ENCODE measurements around the gene PPP2R5C.
"Not testable (repeated sequence)": the region's sequence is repeated elsewhere in the genome, so short reads cannot be mapped to it uniquely, and the experiment has no call there.

PPP2R5C gene

GRCh38 chr14:101971458-101971857 is 209.9 kb downstream of the PPP2R5C start:
- not testable (repeated sequence) for H2BK12ac ChIP-seq (ENCODE audit: low read length in 2 of 2); H3K18ac ChIP-seq (ENCODE audit: low read depth in 1 of 2, low read length in 2 of 2); H2AK5ac ChIP-seq (ENCODE audit: low read length, severe bottlenecking); H3K14ac ChIP-seq (ENCODE audit: low read length in 2 of 2); H2BK5ac ChIP-seq (ENCODE audit: low read depth, low read length, poor library complexity, severe bottlenecking); H4K91ac ChIP-seq (ENCODE audit: low read length); H3K4ac ChIP-seq (ENCODE audit: low read depth in 1 of 2, low read length in 2 of 2); H2BK120ac ChIP-seq (ENCODE audit: low read depth, low read length); H2AFZ ChIP-seq (ENCODE audit: low read depth, low read length); H3K9me3 ChIP-seq (ENCODE audit: control insufficient read depth, low read length); H4K8ac ChIP-seq (ENCODE audit: low read length); H3K79me1 ChIP-seq (replicated peaks; ENCODE audit: low read length, poor library complexity, severe bottlenecking); H2BK15ac ChIP-seq (ENCODE audit: low read depth, poor library complexity, severe bottlenecking); H3K27me3 ChIP-seq (ENCODE audit: control insufficient read depth in 1 of 2, insufficient read depth in 1 of 2, low read length in 2 of 2); H3K23ac ChIP-seq (ENCODE audit: low read length in 2 of 2); H3K4me2 ChIP-seq (ENCODE audit: low read length, poor library complexity, severe bottlenecking); DNase-seq
- Histone ChIP-seq H3K4me1 (ENCODE audit: control insufficient read depth, insufficient read depth, low read depth, low read length) (peaks cover 35% of the 10 kb centered on the region), H3K4me3 (ENCODE audit: insufficient read depth in 1 of 2, low read depth in 1 of 2, low read length in 2 of 2) (peak overlapping the region in 1 of 2 experiments; percentile 58), H3K9ac (ENCODE audit: low read length) (peak overlapping the region; percentile 85), H3K36me3 (ENCODE audit: control insufficient read depth in 1 of 2, insufficient read depth in 2 of 2, low read depth in 1 of 2, low read length in 2 of 2) (peaks cover 17 to 34% of the 10 kb centered on the region in 2 experiments), H3K27ac (ENCODE audit: low read length, poor library complexity, severe bottlenecking) (peak overlapping the region; percentile 84)
- 100% methylated on average over 1 of the region's 2 CpGs for WGBS

GRCh38 chr14:101972126-101972866 is 210.8 kb downstream of the PPP2R5C start:
- no peak overlapping the region for H2BK15ac ChIP-seq (ENCODE audit: low read depth, poor library complexity, severe bottlenecking)
- DNase-seq: peak; percentile 98
- H3K27ac ChIP-seq (ENCODE audit: low read length, poor library complexity, severe bottlenecking): peak overlapping the region; percentile 85
- no peak overlapping the region for H2AFZ ChIP-seq (ENCODE audit: low read depth, low read length)
- peaks cover 35% of the 10 kb centered on the region for H3K4me1 ChIP-seq (ENCODE audit: control insufficient read depth, insufficient read depth, low read depth, low read length)
- H3K4ac ChIP-seq (ENCODE audit: low read depth in 1 of 2, low read length in 2 of 2): no peak overlapping the region
- H3K9ac ChIP-seq (ENCODE audit: low read length): peak overlapping the region; percentile 94
- no peaks in the 10 kb centered on the region for H3K27me3 ChIP-seq (ENCODE audit: control insufficient read depth in 1 of 2, insufficient read depth in 1 of 2, low read length in 2 of 2)
- no peak overlapping the region for H3K23ac ChIP-seq (ENCODE audit: low read length in 2 of 2)
- H2AK5ac ChIP-seq (ENCODE audit: low read length, severe bottlenecking): no peak overlapping the region
- peak overlapping the region; percentile 18 for H3K4me2 ChIP-seq (ENCODE audit: low read length, poor library complexity, severe bottlenecking)
- no peak overlapping the region for H4K8ac ChIP-seq (ENCODE audit: low read length)
- H3K9me3 ChIP-seq (ENCODE audit: control insufficient read depth, low read length): no peaks in the 10 kb centered on the region
- WGBS: 9% methylated on average over 10 of the region's 10 CpGs
- no peak overlapping the region for H3K14ac ChIP-seq (ENCODE audit: low read length in 2 of 2)
- H3K4me3 ChIP-seq (ENCODE audit: insufficient read depth in 1 of 2, low read depth in 1 of 2, low read length in 2 of 2): peak overlapping the region in 1 of 2 experiments; percentile 70
- peaks cover 17 to 42% of the 10 kb centered on the region in 2 experiments for H3K36me3 ChIP-seq (ENCODE audit: control insufficient read depth in 1 of 2, insufficient read depth in 2 of 2, low read depth in 1 of 2, low read length in 2 of 2)
- no peak overlapping the region for H2BK5ac ChIP-seq (ENCODE audit: low read depth, low read length, poor library complexity, severe bottlenecking)
- no peak overlapping the region for H2BK120ac ChIP-seq (ENCODE audit: low read depth, low read length)
- no peak overlapping the region for H3K18ac ChIP-seq (ENCODE audit: low read depth in 1 of 2, low read length in 2 of 2)
- no peak overlapping the region for H2BK12ac ChIP-seq (ENCODE audit: low read length in 2 of 2)
- H4K91ac ChIP-seq (ENCODE audit: low read length): no peak overlapping the region
- no peaks in the 10 kb centered on the region for H3K79me1 ChIP-seq (replicated peaks; ENCODE audit: low read length, poor library complexity, severe bottlenecking)

- Histone ChIP-seq H2BK12ac (ENCODE audit: low read length in 2 of 2) (no peak overlapping the region), H3K18ac (ENCODE audit: low read depth in 1 of 2, low read length in 2 of 2) (no peak overlapping the region), H3K4me3 (ENCODE audit: insufficient read depth in 1 of 2, low read depth in 1 of 2, low read length in 2 of 2) (peak overlapping the region in 1 of 2 experiments; percentile 70), H2AFZ (ENCODE audit: low read depth, low read length) (no peak overlapping the region), H3K4ac (ENCODE audit: low read depth in 1 of 2, low read length in 2 of 2) (no peak overlapping the region), H3K79me1 (replicated peaks; ENCODE audit: low read length, poor library complexity, severe bottlenecking) (no peaks in the 10 kb centered on the region), H4K91ac (ENCODE audit: low read length) (no peak overlapping the region), H4K8ac (ENCODE audit: low read length) (no peak overlapping the region), H3K4me2 (ENCODE audit: low read length, poor library complexity, severe bottlenecking) (no peak overlapping the region), H3K9ac (ENCODE audit: low read length) (peak overlapping the region; percentile 94), H3K27ac (ENCODE audit: low read length, poor library complexity, severe bottlenecking) (peak overlapping the region; percentile 83), H3K36me3 (ENCODE audit: control insufficient read depth in 1 of 2, insufficient read depth in 2 of 2, low read depth in 1 of 2, low read length in 2 of 2) (peaks cover 18 to 47% of the 10 kb centered on the region in 2 experiments), H3K14ac (ENCODE audit: low read length in 2 of 2) (no peak overlapping the region), H2BK120ac (ENCODE audit: low read depth, low read length) (no peak overlapping the region), H2BK15ac (ENCODE audit: low read depth, poor library complexity, severe bottlenecking) (no peak overlapping the region), H3K27me3 (ENCODE audit: control insufficient read depth in 1 of 2, insufficient read depth in 1 of 2, low read length in 2 of 2) (no peaks in the 10 kb centered on the region), H2BK5ac (ENCODE audit: low read depth, low read length, poor library complexity, severe bottlenecking) (no peak overlapping the region), H3K9me3 (ENCODE audit: control insufficient read depth, low read length) (no peaks in the 10 kb centered on the region), H3K4me1 (ENCODE audit: control insufficient read depth, insufficient read depth, low read depth, low read length) (peaks cover 32% of the 10 kb centered on the region), H2AK5ac (ENCODE audit: low read length, severe bottlenecking) (peak overlapping the region; percentile 84), H3K23ac (ENCODE audit: low read length in 2 of 2) (no peak overlapping the region)
- WGBS: 86% methylated on average over 5 of the region's 7 CpGs
- DNase-seq: no peak
Measured at GRCh38 chr14:101973356-101973755, 211.8 kb downstream of the PPP2R5C start.

DNA sequence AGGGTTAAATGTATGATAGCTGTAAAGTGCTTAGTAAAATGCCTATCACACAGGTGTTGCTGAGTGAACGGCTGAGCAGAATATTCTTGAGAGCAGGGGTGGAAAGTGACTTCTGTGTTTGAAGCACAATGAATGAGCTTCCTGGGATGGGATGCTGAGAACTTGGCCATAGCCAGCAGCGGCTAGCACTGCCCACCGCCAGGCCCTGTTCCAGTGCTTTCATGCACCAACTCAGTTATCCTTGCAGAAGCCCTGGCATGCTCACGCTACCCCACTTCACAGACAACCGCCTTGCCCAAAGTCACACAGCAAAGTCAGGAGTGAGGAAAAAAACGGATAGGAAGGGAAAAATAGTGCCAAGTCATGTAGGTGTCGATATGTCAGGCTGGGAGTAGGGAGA is 213.7 kb downstream of the PPP2R5C start:
- no peak for DNase-seq
- H3K4me2 ChIP-seq (ENCODE audit: low read length, poor library complexity, severe bottlenecking): no peak overlapping the region
- H2AFZ ChIP-seq (ENCODE audit: low read depth, low read length): no peak overlapping the region
- no peaks in the 10 kb centered on the region for H3K9me3 ChIP-seq (ENCODE audit: control insufficient read depth, low read length)
- WGBS: 96% methylated on average over 6 of the region's 7 CpGs
- no peak overlapping the region for H2BK15ac ChIP-seq (ENCODE audit: low read depth, poor library complexity, severe bottlenecking)
- H3K27ac ChIP-seq (ENCODE audit: low read length, poor library complexity, severe bottlenecking): no peak overlapping the region
- H3K18ac ChIP-seq (ENCODE audit: low read depth in 1 of 2, low read length in 2 of 2): no peak overlapping the region
- no peaks in the 10 kb centered on the region for H3K27me3 ChIP-seq (ENCODE audit: control insufficient read depth in 1 of 2, insufficient read depth in 1 of 2, low read length in 2 of 2)
- no peak overlapping the region for H3K4me3 ChIP-seq (ENCODE audit: insufficient read depth in 1 of 2, low read depth in 1 of 2, low read length in 2 of 2)
- H2AK5ac ChIP-seq (ENCODE audit: low read length, severe bottlenecking): no peak overlapping the region
- no peak overlapping the region for H3K23ac ChIP-seq (ENCODE audit: low read length in 2 of 2)
- no peak overlapping the region for H2BK12ac ChIP-seq (ENCODE audit: low read length in 2 of 2)
- peaks cover 26% of the 10 kb centered on the region for H3K4me1 ChIP-seq (ENCODE audit: control insufficient read depth, insufficient read depth, low read depth, low read length)
- no peak overlapping the region for H3K4ac ChIP-seq (ENCODE audit: low read depth in 1 of 2, low read length in 2 of 2)
- no peak overlapping the region for H2BK5ac ChIP-seq (ENCODE audit: low read depth, low read length, poor library complexity, severe bottlenecking)
- no peak overlapping the region for H2BK120ac ChIP-seq (ENCODE audit: low read depth, low read length)
- H4K8ac ChIP-seq (ENCODE audit: low read length): no peak overlapping the region
- H3K14ac ChIP-seq (ENCODE audit: low read length in 2 of 2): no peak overlapping the region
- peak overlapping the region; percentile 30 for H3K9ac ChIP-seq (ENCODE audit: low read length)
- H3K79me1 ChIP-seq (replicated peaks; ENCODE audit: low read length, poor library complexity, severe bottlenecking): no peaks in the 10 kb centered on the region
- no peak overlapping the region for H4K91ac ChIP-seq (ENCODE audit: low read length)
- H3K36me3 ChIP-seq (ENCODE audit: control insufficient read depth in 1 of 2, insufficient read depth in 2 of 2, low read depth in 1 of 2, low read length in 2 of 2): peaks cover 11 to 55% of the 10 kb centered on the region in 2 experiments

All from mesenchymal stem cell (in vitro differentiated cells and primary cell).